Measurements from ENCODE around the gene UTF1. TPM values are rescaled to one million over a fixed set of nuclear protein-coding genes. Genes with fewer than 3 reads are reported as not detected.

UTF1 gene, protein sequence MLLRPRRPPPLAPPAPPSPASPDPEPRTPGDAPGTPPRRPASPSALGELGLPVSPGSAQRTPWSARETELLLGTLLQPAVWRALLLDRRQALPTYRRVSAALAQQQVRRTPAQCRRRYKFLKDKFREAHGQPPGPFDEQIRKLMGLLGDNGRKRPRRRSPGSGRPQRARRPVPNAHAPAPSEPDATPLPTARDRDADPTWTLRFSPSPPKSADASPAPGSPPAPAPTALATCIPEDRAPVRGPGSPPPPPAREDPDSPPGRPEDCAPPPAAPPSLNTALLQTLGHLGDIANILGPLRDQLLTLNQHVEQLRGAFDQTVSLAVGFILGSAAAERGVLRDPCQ
- total RNA-seq: not detected

DNA sequence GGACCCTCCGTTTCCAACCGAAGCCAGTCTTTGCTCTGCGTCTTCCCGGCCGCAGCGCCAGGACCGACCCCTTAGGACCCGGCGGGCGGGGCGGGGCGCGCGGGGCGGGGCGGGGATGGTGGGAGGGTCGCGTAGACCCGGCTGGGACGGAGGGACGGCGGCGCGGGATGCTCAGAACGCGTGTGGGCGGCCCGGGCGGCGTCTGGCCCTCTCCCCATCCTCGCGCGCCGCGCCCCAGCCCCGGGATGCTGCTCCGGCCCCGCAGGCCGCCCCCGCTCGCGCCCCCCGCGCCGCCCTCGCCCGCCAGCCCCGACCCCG, at the start of gene UTF1:
TSS of gene UTF1 (plus strand) at position 174 of the 318 bp plus-strand sequence. CDS start at position 246, 72 bp downstream.
- no peaks in the 10 kb centered on the region for H3K27me3 ChIP-seq

DNA sequence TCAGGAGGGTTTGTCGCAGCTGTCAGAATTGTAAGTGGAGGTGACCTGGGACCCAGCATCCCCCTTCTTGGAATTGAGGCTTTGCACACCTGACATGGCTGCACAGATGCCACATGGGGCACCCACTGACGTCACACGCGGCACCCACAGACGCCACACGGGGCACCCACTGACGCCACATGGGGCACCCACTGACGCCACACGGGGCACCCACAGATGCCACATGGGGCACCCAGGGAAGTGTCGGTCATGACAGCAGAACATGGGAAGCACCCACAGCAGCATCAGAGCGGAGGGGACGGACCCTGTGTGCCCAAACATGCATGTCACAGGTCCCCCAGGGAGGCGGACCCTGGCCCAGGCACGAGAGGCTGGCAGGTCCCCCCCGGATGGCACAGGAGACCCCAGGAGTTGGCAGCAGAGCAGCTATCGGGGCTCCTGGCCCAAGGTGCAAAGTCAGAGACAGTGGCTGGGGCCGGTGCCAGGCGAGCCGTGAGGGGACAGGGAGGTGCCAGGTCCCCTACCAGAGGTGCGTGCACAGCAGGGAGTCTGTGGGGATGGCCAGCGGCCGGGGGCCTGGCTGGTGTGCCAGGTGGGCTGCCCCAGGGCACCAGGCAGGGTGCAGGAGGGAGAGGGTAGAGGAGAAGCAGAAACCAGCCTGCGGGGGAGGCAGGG, 48.9 kb upstream of the UTF1 start:
- H3K9me3 ChIP-seq: no peaks in the 10 kb centered on the region
- no peaks in the 10 kb centered on the region for H3K4me1 ChIP-seq
- H3K27ac ChIP-seq: no peak overlapping the region
- DNase-seq (ENCODE audit: extremely low spot score in 2 of 2): no peak
- H3K4me3 ChIP-seq: no peak overlapping the region
- intact Hi-C loops (cut with DNase I): no loop called here
- no peaks in the 10 kb centered on the region for H3K27me3 ChIP-seq
- H3K36me3 ChIP-seq: no peaks in the 10 kb centered on the region
- TF ChIP-seq POLR2A (IDR thresholded peaks at IDR 0.05) (no peak), POLR2AphosphoS5 (IDR thresholded peaks at IDR 0.05; ENCODE audit: insufficient read depth in 1 of 2, low read depth in 1 of 2) (no peak)
- TF ChIP-seq, protein P1, sequence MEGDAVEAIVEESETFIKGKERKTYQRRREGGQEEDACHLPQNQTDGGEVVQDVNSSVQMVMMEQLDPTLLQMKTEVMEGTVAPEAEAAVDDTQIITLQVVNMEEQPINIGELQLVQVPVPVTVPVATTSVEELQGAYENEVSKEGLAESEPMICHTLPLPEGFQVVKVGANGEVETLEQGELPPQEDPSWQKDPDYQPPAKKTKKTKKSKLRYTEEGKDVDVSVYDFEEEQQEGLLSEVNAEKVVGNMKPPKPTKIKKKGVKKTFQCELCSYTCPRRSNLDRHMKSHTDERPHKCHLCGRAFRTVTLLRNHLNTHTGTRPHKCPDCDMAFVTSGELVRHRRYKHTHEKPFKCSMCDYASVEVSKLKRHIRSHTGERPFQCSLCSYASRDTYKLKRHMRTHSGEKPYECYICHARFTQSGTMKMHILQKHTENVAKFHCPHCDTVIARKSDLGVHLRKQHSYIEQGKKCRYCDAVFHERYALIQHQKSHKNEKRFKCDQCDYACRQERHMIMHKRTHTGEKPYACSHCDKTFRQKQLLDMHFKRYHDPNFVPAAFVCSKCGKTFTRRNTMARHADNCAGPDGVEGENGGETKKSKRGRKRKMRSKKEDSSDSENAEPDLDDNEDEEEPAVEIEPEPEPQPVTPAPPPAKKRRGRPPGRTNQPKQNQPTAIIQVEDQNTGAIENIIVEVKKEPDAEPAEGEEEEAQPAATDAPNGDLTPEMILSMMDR (IDR thresholded peaks at IDR 0.05): no peak

More for the DNA sequence above, at the start of gene UTF1:
- TF ChIP-seq, protein P1 (IDR thresholded peaks at IDR 0.05): no peak
- TF ChIP-seq POLR2AphosphoS5 (IDR thresholded peaks at IDR 0.05; ENCODE audit: insufficient read depth in 1 of 2, low read depth in 1 of 2) (no peak), POLR2A (IDR thresholded peaks at IDR 0.05) (no peak)
- Histone ChIP-seq H3K9me3 (no peaks in the 10 kb centered on the region), H3K4me1 (peaks cover 7% of the 10 kb centered on the region), H3K4me3 (peak within 1 kb of the TSS in 1 of 2 donors; percentile 31), H3K27ac (no peak within 1 kb of the TSS), H3K36me3 (no peaks in the 10 kb centered on the region)
- intact Hi-C loops (cut with DNase I): no loop called here
- no peak for DNase-seq (ENCODE audit: extremely low spot score in 2 of 2)

DNA sequence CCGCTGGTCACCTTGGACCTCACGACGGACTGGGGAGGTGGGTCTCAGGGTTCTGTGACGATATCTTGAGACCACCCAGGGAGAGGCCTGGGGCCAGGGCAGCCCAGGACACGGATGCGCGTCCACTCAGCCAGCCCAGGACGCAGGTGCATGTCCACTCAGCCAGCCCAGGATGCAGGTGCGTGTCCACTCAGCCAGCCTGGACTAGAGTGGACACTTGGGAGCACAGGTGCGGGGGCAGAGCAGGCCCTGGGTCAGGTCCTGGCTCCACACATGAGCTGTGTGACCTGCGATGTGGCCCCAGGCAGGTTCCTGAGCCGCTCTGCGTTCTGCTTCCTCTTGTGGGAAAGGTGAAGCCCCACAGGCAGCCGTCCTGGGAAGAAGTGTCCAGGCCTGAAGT, 47.8 kb upstream of the UTF1 start:
- no peak for DNase-seq (ENCODE audit: extremely low spot score in 2 of 2)
- no peak overlapping the region for H3K4me3 ChIP-seq
- no peaks in the 10 kb centered on the region for H3K4me1 ChIP-seq
- TF ChIP-seq POLR2AphosphoS5 (IDR thresholded peaks at IDR 0.05; ENCODE audit: insufficient read depth in 1 of 2, low read depth in 1 of 2) (no peak), POLR2A (IDR thresholded peaks at IDR 0.05) (no peak)
- TF ChIP-seq, protein P1 (IDR thresholded peaks at IDR 0.05): no peak
- no peak overlapping the region for H3K27ac ChIP-seq
- intact Hi-C loops (cut with DNase I): no loop called here
- no peaks in the 10 kb centered on the region for H3K27me3 ChIP-seq
- H3K36me3 ChIP-seq: no peaks in the 10 kb centered on the region
- H3K9me3 ChIP-seq: no peaks in the 10 kb centered on the region

DNA sequence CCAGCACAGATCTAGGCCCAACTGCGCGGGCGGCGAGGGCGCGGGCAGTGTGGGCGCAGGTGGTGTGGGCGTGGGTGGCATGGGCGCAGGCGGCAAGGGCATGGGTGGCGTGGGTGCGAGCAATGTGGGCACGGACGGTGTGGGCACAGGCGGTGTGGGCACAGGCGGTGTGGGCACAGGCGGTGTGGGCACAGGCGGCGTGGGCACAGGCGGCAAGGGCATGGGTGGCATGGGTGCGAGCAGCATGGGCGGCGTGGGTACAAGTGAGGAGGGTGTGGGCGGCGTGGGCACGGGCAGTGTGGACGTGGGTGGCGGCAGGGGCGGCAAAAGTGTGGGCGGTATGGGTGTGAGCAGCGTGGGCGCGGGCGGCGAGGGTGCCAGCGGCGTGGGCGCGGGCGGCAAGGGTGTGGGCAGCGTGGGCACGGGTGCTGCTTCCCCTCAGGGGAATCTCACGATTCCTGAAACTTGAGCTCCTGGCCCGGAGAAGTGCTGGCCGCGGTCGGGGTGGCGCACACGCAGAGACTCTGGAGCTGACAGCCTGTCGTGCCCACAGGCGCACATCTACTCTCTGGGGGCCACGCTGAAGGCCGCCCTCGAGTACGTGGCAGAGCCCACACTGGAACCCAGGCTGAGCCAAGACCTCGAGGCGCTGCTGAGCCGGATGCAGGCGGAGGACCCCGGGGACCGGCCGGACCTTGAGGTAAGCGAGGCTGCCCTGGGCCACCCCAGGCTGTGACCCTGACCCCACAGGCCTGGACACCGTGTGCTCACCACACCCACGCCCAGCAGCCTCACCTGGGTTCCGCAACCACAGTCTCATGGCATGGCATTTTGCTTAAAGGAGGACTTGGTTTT, 47.0 kb upstream of the UTF1 start:
- no peaks in the 10 kb centered on the region for H3K4me1 ChIP-seq
- intact Hi-C loops (cut with DNase I): no loop called here
- no peak overlapping the region for H3K4me3 ChIP-seq
- DNase-seq (ENCODE audit: extremely low spot score in 2 of 2): no peak
- H3K36me3 ChIP-seq: no peaks in the 10 kb centered on the region
- TF ChIP-seq POLR2AphosphoS5 (IDR thresholded peaks at IDR 0.05; ENCODE audit: insufficient read depth in 1 of 2, low read depth in 1 of 2) (no peak), POLR2A (IDR thresholded peaks at IDR 0.05) (no peak)
- TF ChIP-seq, protein P1 (IDR thresholded peaks at IDR 0.05): no peak
- no peaks in the 10 kb centered on the region for H3K9me3 ChIP-seq
- no peak overlapping the region for H3K27ac ChIP-seq
- H3K27me3 ChIP-seq: no peaks in the 10 kb centered on the region

Data from vagina (tissue), 2 donors.